ENCODE results near the gene PUM2.

DNA sequence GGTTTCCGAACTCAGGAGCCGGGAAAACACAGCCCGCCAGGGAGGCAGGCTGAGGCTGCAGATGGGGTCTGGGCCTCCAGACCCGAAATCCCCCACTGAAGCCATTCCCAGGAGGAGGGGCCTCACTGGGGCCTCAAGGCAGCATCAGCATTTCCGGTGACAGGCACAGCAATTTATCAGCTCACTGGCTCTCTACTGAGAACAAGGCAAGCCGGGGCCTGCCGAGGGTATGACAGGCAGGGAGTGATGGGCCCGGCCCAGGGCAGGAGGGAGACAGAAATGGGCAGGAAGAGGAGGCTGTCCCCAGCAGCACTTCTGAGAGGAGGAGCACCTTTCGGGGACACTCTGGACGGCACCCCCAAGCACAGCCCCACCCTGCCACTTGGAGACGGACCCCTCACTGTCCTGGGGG is 138.2 kb downstream of the PUM2 start:
- TF ChIP-seq, protein P1, sequence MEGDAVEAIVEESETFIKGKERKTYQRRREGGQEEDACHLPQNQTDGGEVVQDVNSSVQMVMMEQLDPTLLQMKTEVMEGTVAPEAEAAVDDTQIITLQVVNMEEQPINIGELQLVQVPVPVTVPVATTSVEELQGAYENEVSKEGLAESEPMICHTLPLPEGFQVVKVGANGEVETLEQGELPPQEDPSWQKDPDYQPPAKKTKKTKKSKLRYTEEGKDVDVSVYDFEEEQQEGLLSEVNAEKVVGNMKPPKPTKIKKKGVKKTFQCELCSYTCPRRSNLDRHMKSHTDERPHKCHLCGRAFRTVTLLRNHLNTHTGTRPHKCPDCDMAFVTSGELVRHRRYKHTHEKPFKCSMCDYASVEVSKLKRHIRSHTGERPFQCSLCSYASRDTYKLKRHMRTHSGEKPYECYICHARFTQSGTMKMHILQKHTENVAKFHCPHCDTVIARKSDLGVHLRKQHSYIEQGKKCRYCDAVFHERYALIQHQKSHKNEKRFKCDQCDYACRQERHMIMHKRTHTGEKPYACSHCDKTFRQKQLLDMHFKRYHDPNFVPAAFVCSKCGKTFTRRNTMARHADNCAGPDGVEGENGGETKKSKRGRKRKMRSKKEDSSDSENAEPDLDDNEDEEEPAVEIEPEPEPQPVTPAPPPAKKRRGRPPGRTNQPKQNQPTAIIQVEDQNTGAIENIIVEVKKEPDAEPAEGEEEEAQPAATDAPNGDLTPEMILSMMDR (IDR thresholded peaks at IDR 0.05) = no peak
- TF ChIP-seq JUND (IDR thresholded peaks at IDR 0.05) = no peak
- TF ChIP-seq RCOR1 (IDR thresholded peaks at IDR 0.05; ENCODE audit: low read length) = no peak
- TF ChIP-seq POLR2AphosphoS5 (IDR thresholded peaks at IDR 0.05; ENCODE audit: low read depth, low read length) = no peak
- TF ChIP-seq, protein P2, sequence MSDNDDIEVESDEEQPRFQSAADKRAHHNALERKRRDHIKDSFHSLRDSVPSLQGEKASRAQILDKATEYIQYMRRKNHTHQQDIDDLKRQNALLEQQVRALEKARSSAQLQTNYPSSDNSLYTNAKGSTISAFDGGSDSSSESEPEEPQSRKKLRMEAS (IDR thresholded peaks at IDR 0.05; ENCODE audit: low read depth) = no peak
- TF ChIP-seq EZH2phosphoT487 (IDR thresholded peaks at IDR 0.05; ENCODE audit: borderline replicate concordance, low read depth) = no peak
- TF ChIP-seq, protein P3, sequence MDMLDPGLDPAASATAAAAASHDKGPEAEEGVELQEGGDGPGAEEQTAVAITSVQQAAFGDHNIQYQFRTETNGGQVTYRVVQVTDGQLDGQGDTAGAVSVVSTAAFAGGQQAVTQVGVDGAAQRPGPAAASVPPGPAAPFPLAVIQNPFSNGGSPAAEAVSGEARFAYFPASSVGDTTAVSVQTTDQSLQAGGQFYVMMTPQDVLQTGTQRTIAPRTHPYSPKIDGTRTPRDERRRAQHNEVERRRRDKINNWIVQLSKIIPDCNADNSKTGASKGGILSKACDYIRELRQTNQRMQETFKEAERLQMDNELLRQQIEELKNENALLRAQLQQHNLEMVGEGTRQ (IDR thresholded peaks at IDR 0.05; ENCODE audit: borderline replicate concordance, low read depth, low read length) = no peak
- TF ChIP-seq, protein P4, sequence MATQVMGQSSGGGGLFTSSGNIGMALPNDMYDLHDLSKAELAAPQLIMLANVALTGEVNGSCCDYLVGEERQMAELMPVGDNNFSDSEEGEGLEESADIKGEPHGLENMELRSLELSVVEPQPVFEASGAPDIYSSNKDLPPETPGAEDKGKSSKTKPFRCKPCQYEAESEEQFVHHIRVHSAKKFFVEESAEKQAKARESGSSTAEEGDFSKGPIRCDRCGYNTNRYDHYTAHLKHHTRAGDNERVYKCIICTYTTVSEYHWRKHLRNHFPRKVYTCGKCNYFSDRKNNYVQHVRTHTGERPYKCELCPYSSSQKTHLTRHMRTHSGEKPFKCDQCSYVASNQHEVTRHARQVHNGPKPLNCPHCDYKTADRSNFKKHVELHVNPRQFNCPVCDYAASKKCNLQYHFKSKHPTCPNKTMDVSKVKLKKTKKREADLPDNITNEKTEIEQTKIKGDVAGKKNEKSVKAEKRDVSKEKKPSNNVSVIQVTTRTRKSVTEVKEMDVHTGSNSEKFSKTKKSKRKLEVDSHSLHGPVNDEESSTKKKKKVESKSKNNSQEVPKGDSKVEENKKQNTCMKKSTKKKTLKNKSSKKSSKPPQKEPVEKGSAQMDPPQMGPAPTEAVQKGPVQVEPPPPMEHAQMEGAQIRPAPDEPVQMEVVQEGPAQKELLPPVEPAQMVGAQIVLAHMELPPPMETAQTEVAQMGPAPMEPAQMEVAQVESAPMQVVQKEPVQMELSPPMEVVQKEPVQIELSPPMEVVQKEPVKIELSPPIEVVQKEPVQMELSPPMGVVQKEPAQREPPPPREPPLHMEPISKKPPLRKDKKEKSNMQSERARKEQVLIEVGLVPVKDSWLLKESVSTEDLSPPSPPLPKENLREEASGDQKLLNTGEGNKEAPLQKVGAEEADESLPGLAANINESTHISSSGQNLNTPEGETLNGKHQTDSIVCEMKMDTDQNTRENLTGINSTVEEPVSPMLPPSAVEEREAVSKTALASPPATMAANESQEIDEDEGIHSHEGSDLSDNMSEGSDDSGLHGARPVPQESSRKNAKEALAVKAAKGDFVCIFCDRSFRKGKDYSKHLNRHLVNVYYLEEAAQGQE (IDR thresholded peaks at IDR 0.05; ENCODE audit: low read depth, low read length) = no peak

All from SK-N-SH (cell line).